HepG2 (cell line): ENCODE results near the gene CHEK2. TPM values are rescaled to one million over a fixed set of nuclear protein-coding genes. Genes with fewer than 3 reads are reported as not detected.
"Not testable (repeated sequence)": the region's sequence is repeated elsewhere in the genome, so short reads cannot be mapped to it uniquely, and the experiment has no call there.

Experiments used
- ATAC-seq: fragments of 200-7000 bp; cut with Tn5 transposase; 3 replicates; pipeline ENCODE4 v1.9.1; 2020; ENCODE audit warnings: mild to moderate bottlenecking, moderate library complexity
- BruUV-seq: library from RNA; stranded (reverse); fragments of 400-500 nt; replicated peaks from 2 replicates; lab custom pipeline; 2021; lab: Mats Ljungman, UMichigan
- CTCF ChIA-PET: fragments of 300-600 bp; formaldehyde crosslinking; extraction: SDS; loops from one replicate; lab custom pipeline; 2021; ENCODE audit warnings: low total read pairs, inconsistent platforms, low intra/inter-chr PET ratio; lab: Yijun Ruan, JAX
- POLR2A ChIA-PET: fragments of 350-600 bp; sonication (Branson Sonifier 250); formaldehyde crosslinking; loops from one replicate; lab custom pipeline; 2020; ENCODE audit warnings: antibody characterized with exemption, inconsistent platforms; lab: Yijun Ruan, JAX
- DNase-seq: peaks from one replicate; pipeline ENCODE4 v3.0.0-alpha.2; 2015; ENCODE audit warnings: low spot score
- FAIRE-seq: peaks from 3 replicates; lab custom pipeline; 2011; peaks lifted over from hg19 to GRCh38; lab: Jason Lieb, UNC
- H2AFZ ChIP-seq: one replicate; pipeline ENCODE4 v1.6.1; 2011; ENCODE audit warnings: low read length, inconsistent platforms
- H3K27ac ChIP-seq: fragments of 300-600 bp; 3 replicates; pipeline ENCODE4 v1.8.0; 2011; ENCODE audit warnings: mixed run types, mild to moderate bottlenecking, mixed read lengths, low read length, inconsistent platforms; ENCODE audit not compliant: insufficient read depth; ENCODE audit errors: extremely low read length
- H3K27me3 ChIP-seq, 2 experiments: fragments of 200-600 bp in 1 of 2; 2 replicates in 1 of 2; 3 replicates in 1 of 2; pipeline versions ENCODE4 v1.6.0 to v1.8.0; 2011; ENCODE audit warnings: low read length in 2 of 2, mild to moderate bottlenecking in 2 of 2, moderate library complexity in 2 of 2, inconsistent platforms in 1 of 2; ENCODE audit not compliant: insufficient read depth in 2 of 2, control insufficient read depth in 1 of 2
- H3K36me3 ChIP-seq, 2 experiments: fragments of 200-600 bp in 1 of 2; replicated peaks in 1 of 2; 2 replicates in 1 of 2; 3 replicates in 1 of 2; pipeline versions ENCODE4 v1.5.1 to v1.8.0; 2011; ENCODE audit warnings: low read length in 2 of 2, inconsistent platforms in 1 of 2; ENCODE audit not compliant: insufficient read depth in 2 of 2, control insufficient read depth in 1 of 2
- H3K4me1 ChIP-seq: 2 replicates; pipeline ENCODE4 v1.5.1; 2012; ENCODE audit warnings: low read length, inconsistent platforms; ENCODE audit not compliant: insufficient read depth
- H3K4me2 ChIP-seq: 2 replicates; pipeline ENCODE4 v1.6.0; 2011; ENCODE audit warnings: low read depth, low read length, inconsistent platforms
- H3K4me3 ChIP-seq, 3 experiments: fragments of 200-600 bp in 1 of 3; sonication (generic), shearing (Covaris generic) in 1 of 3; replicated peaks in 1 of 3; 2 replicates each; pipeline ENCODE4 v1.5.1; 2011 to 2016; ENCODE audit warnings: low read length in 3 of 3, inconsistent platforms in 2 of 3, low read depth in 2 of 3, mild to moderate bottlenecking in 2 of 3, control low read depth in 1 of 3, mixed read lengths in 1 of 3; ENCODE audit not compliant: insufficient read depth in 1 of 3
- H3K79me2 ChIP-seq: one replicate; pipeline ENCODE4 v1.6.1; 2011; ENCODE audit warnings: low read length, inconsistent platforms; ENCODE audit not compliant: insufficient read depth
- H3K9ac ChIP-seq: 2 replicates; pipeline ENCODE4 v1.6.0; 2011; ENCODE audit warnings: mild to moderate bottlenecking, low read depth, low read length, inconsistent platforms; ENCODE audit not compliant: insufficient read depth
- H3K9me3 ChIP-seq: 2 replicates; pipeline ENCODE4 v1.5.1; 2012; ENCODE audit warnings: mild to moderate bottlenecking, low read length
- H4K20me1 ChIP-seq: 2 replicates; pipeline ENCODE4 v1.6.0; 2011; ENCODE audit warnings: inconsistent platforms, mild to moderate bottlenecking, low read length, moderate library complexity; ENCODE audit not compliant: insufficient read depth
- ARID3A ChIP-seq: IDR thresholded peaks from 2 replicates; pipeline ENCODE4 v1.6.1; 2012; ENCODE audit warnings: low read depth, low read length, improper control_type of control experiment
- ARNTL ChIP-seq: sonication (generic); formaldehyde crosslinking; IDR thresholded peaks from 2 replicates; pipeline ENCODE4 v1.4.0; 2020; ENCODE audit warnings: mild to moderate bottlenecking, missing genetic modification reagents
- CCDC6 ChIP-seq: sonication (generic); formaldehyde crosslinking; IDR thresholded peaks from 2 replicates; pipeline ENCODE4 v1.8.1; 2022; ENCODE audit warnings: mild to moderate bottlenecking, missing genetic modification reagents, moderate library complexity
- ELF3 ChIP-seq: IDR thresholded peaks from 2 replicates; pipeline ENCODE4 v1.6.1; 2016; ENCODE audit warnings: missing genetic modification reagents, missing compliant biosample characterization
- HMG20B ChIP-seq: conservative IDR thresholded peaks from 2 replicates; pipeline ENCODE4 v1.6.1; 2016; ENCODE audit warnings: missing genetic modification reagents, missing compliant biosample characterization
- PAX8 ChIP-seq: sonication (generic); formaldehyde crosslinking; IDR thresholded peaks from 2 replicates; pipeline ENCODE4 v1.8.0; 2022; ENCODE audit warnings: mild to moderate bottlenecking, missing genetic modification reagents, borderline replicate concordance
- ZGPAT ChIP-seq: IDR thresholded peaks from 2 replicates; pipeline ENCODE4 v1.6.1; 2016; ENCODE audit warnings: mild to moderate bottlenecking
- ZNF10 ChIP-seq: sonication (generic); formaldehyde crosslinking; IDR thresholded peaks from 2 replicates; pipeline ENCODE4 v1.4.0; 2020; ENCODE audit warnings: mild to moderate bottlenecking, low read depth, missing genetic modification reagents, borderline replicate concordance
- ZNF710 ChIP-seq: sonication (generic); formaldehyde crosslinking; IDR thresholded peaks from 2 replicates; pipeline ENCODE4 v1.5.0; 2020; ENCODE audit warnings: mild to moderate bottlenecking, missing genetic modification reagents, borderline replicate concordance
- WGBS: methylation state at CpG from one replicate; pipeline ENCODE4 v1.1.6; 2017; ENCODE audit warnings: low lambda C conversion rate; 5-methylcytosine and 5-hydroxymethylcytosine counted together
- in situ Hi-C: cut with HindIII; loops from 2 replicates; pipeline ENCODE4 v1.10.0; 2017; ENCODE audit warnings: low pct_unique_long_range_greater_than_20kb; ENCODE audit not compliant: extremely low pct_ligation_motif_present
- intact Hi-C: fragments of 100-400 bp; cut with micrococcal nuclease; formaldehyde crosslinking; loops from one replicate; pipeline ENCODE4 v1.10.0; 2022; ENCODE audit not compliant: unreplicated experiment
- polyA plus RNA-seq, 8 experiments: library from polyadenylated mRNA; depleted of rRNA in 3 of 8; stranded (reverse) in 7 of 8; unstranded in 1 of 8; fragments of >200 nt; fragmentation: Illumina TruSeq in 4 of 8; extraction: Trizol in 4 of 8; gene quantifications; 2 replicates each; pipeline versions ENCODE4 v1.2.1 to v1.2.3, GENCODE V29; 2011 to 2016; ENCODE audit warnings: low read depth in 4 of 8, missing spikeins in 1 of 8, mixed read lengths in 1 of 8; ENCODE audit not compliant: insufficient read depth in 1 of 8
- total RNA-seq, 5 experiments: library from RNA; depleted of rRNA; stranded (reverse); fragments of >200 nt; fragmentation: Illumina TruSeq; extraction: Trizol; gene quantifications; 2 replicates each; pipeline ENCODE4 v1.2.3, GENCODE V29; 2016; ENCODE audit warnings: low read depth in 1 of 5

The CHEK2 gene
- total and polyA plus RNA-seq, 2 of the 13 experiments (the other 11 are each of a cell fraction or from before 2014, with no cell fraction given), result 27.0 to 40.5 TPM

GRCh38 chr22:28759861-28760560 is 18.4 kb upstream of the CHEK2 start (continued):
- TF ChIP-seq ARNTL (0 out of 2 replicates have a peak, but pooled peaks have one; percentile 22), ZGPAT (peak; percentile 58), ARID3A (peak; percentile 61), ELF3 (peak; percentile 77), ZNF10 (CRISPR knock-in tag) (no peak), HMG20B (CRISPR knock-in tag) (peak; percentile 93), CCDC6 (CRISPR knock-in tag) (0 out of 2 replicates have a peak, but pooled peaks have one; percentile 53), PAX8 (no peak), ZNF710 (CRISPR knock-in tag) (peak; percentile 83; the same call in 1 of the 2 replicates)
- TF ChIP-seq, all 625 proteins: peak for 70

- POLR2A ChIA-PET, result interaction anchor here (0.6 kb wide), 1 partner anchor 53 kb away, joined by 3 read pairs; no protein-coding TSS in a partner anchor
- FAIRE-seq, result not testable (repeated sequence)
These were observed 12.9 kb upstream of the CHEK2 start for GRCh38 chr22:28754512-28754911.

More at GRCh38 chr22:28754512-28754911, 12.9 kb upstream of the CHEK2 start:
- H4K20me1 ChIP-seq, H2AFZ ChIP-seq, H3K27me3 ChIP-seq, in situ Hi-C loops, H3K4me1 ChIP-seq, ATAC-seq, H3K9ac ChIP-seq, DNase-seq, H3K4me3 ChIP-seq, H3K4me2 ChIP-seq, CTCF ChIA-PET, H3K9me3 ChIP-seq, BruUV-seq, intact Hi-C loops, H3K27ac ChIP-seq, H3K79me2 ChIP-seq: not testable (repeated sequence)
- H3K36me3 ChIP-seq, result peaks cover 4 to 13% of the 10 kb centered on the region in 2 experiments; a peak in 4 of 5 replicates
- WGBS, result 93% methylated on average over 3 of the region's 3 CpGs
